Activated CD8-positive, alpha-beta T cell treated with anti-CD3 and anti-CD28 coated beads, Interleukin-2, amount 10 ng/mL, durations not matched to agents 7 days and 5 days (primary cell): ENCODE data around the gene CLNK. TPM values are rescaled to one million over a fixed set of nuclear protein-coding genes. Genes with fewer than 3 reads are reported as not detected.
"Not testable (repeated sequence)": the region's sequence is repeated elsewhere in the genome, so short reads cannot be mapped to it uniquely, and the experiment has no call there.

Source experiments
- ATAC-seq: fragments of 150-1000 bp; cut with Tn5 transposase; one replicate; pipeline ENCODE4 v1.10.0; 2021; ENCODE audit warnings: moderate library complexity
- CTCF ChIA-PET: fragments of 350-600 bp; sonication (Branson Sonifier 250); formaldehyde crosslinking; loops from one replicate; lab custom pipeline; 2021; ENCODE audit warnings: antibody characterized with exemption; lab: Charles Lee
- POLR2A ChIA-PET: fragments of 350-600 bp; sonication (Branson Sonifier 250); formaldehyde crosslinking; loops from one replicate; lab custom pipeline; 2021; ENCODE audit warnings: antibody characterized with exemption; lab: Charles Lee
- DNase-seq: peaks from one replicate; pipeline ENCODE4 v3.0.0-alpha.2; 2020
- H3K27ac Mint-ChIP-seq: one replicate; pipeline ENCODE4 v1.8.0; 2021; ENCODE audit warnings: mild to moderate bottlenecking, mixed read lengths
- H3K27me3 Mint-ChIP-seq: one replicate; pipeline ENCODE4 v1.8.0; 2021; ENCODE audit warnings: low read depth, mixed read lengths
- H3K36me3 Mint-ChIP-seq: one replicate; pipeline ENCODE4 v1.8.0; 2021; ENCODE audit warnings: low read depth, mixed read lengths
- H3K4me1 Mint-ChIP-seq: one replicate; pipeline ENCODE4 v1.8.0; 2021; ENCODE audit warnings: low read depth, mixed read lengths
- H3K4me3 Mint-ChIP-seq: one replicate; pipeline ENCODE4 v1.8.0; 2021; ENCODE audit warnings: mild to moderate bottlenecking, mixed read lengths
- H3K9me3 Mint-ChIP-seq: one replicate; pipeline ENCODE4 v1.8.0; 2022; ENCODE audit warnings: mixed read lengths; ENCODE audit not compliant: insufficient read depth
- total RNA-seq, 2 experiments: library from RNA; stranded (reverse); gene quantifications; one replicate each; pipeline ENCODE4 v1.2.3, GENCODE V29; 2021

Gene CLNK
- total RNA-seq, 2 experiments from 2014 or later, result not detected

- DNase-seq (no peak), ATAC-seq (no peak)
- Mint-ChIP-seq H3K27ac (no peak overlapping the region), H3K4me3 (no peak overlapping the region), H3K27me3 (peaks cover 6% of the 10 kb centered on the region), H3K9me3 (no peaks in the 10 kb centered on the region), H3K4me1 (peaks cover 6% of the 10 kb centered on the region), H3K36me3 (no peaks in the 10 kb centered on the region)
- CTCF ChIA-PET, result no interaction called here
- POLR2A ChIA-PET, result no interaction called here
Measured at GRCh38 chr4:10623241-10623640, 61.3 kb downstream of the CLNK start.

GRCh38 chr4:10622728-10623127 lies 61.8 kb downstream of the CLNK start:
- ChIA-PET POLR2A (no interaction called here), CTCF (no interaction called here)
- Mint-ChIP-seq H3K27ac (no peak overlapping the region), H3K4me3 (no peak overlapping the region), H3K36me3 (no peaks in the 10 kb centered on the region), H3K27me3 (peaks cover 6% of the 10 kb centered on the region), H3K9me3 (no peaks in the 10 kb centered on the region), H3K4me1 (peaks cover 4% of the 10 kb centered on the region)
- DNase-seq (no peak), ATAC-seq (no peak)

GRCh38 chr4:10620935-10621488 lies 63.6 kb downstream of the CLNK start:
- no peaks in the 10 kb centered on the region for H3K9me3 Mint-ChIP-seq
- CTCF ChIA-PET, result no interaction called here

GRCh38 chr4:10619855-10620254 lies 64.7 kb downstream of the CLNK start:
- POLR2A ChIA-PET, result no interaction called here
- CTCF ChIA-PET, result no interaction called here
- H3K9me3 Mint-ChIP-seq, result no peaks in the 10 kb centered on the region
- DNase-seq, result no peak
- peaks cover 2% of the 10 kb centered on the region for H3K27me3 Mint-ChIP-seq
- H3K36me3 Mint-ChIP-seq, result no peaks in the 10 kb centered on the region
- no peak for ATAC-seq
- no peak overlapping the region for H3K27ac Mint-ChIP-seq
- H3K4me3 Mint-ChIP-seq, result no peak overlapping the region
- H3K4me1 Mint-ChIP-seq, result no peaks in the 10 kb centered on the region

More at GRCh38 chr4:10620935-10621488, 63.6 kb downstream of the CLNK start:
- Mint-ChIP-seq H3K27me3 (peaks cover 6% of the 10 kb centered on the region), H3K4me3 (no peak overlapping the region), H3K27ac (no peak overlapping the region), H3K36me3 (no peaks in the 10 kb centered on the region), H3K4me1 (peaks cover 4% of the 10 kb centered on the region)
- DNase-seq (no peak), ATAC-seq (no peak)
- POLR2A ChIA-PET, result no interaction called here

GRCh38 chr4:10619220-10619619 lies 65.3 kb downstream of the CLNK start:
- no peak for ATAC-seq
- POLR2A ChIA-PET, result no interaction called here
- CTCF ChIA-PET, result interaction anchor here (0.7 to 1.0 kb wide), 2 partner anchors 10 to 15 kb away, joined by 3 read pairs; no protein-coding TSS in a partner anchor
- Mint-ChIP-seq H3K4me1 (no peaks in the 10 kb centered on the region), H3K27me3 (peaks cover 2% of the 10 kb centered on the region), H3K9me3 (no peaks in the 10 kb centered on the region), H3K36me3 (no peaks in the 10 kb centered on the region), H3K4me3 (no peak overlapping the region), H3K27ac (no peak overlapping the region)
- no peak for DNase-seq

GRCh38 chr4:10614926-10615325 lies 69.6 kb downstream of the CLNK start:
- ATAC-seq, H3K4me3 Mint-ChIP-seq, H3K36me3 Mint-ChIP-seq, H3K4me1 Mint-ChIP-seq, H3K27ac Mint-ChIP-seq, CTCF ChIA-PET, H3K27me3 Mint-ChIP-seq, H3K9me3 Mint-ChIP-seq, POLR2A ChIA-PET, DNase-seq: not testable (repeated sequence)

- no peak for DNase-seq
- no peaks in the 10 kb centered on the region for H3K36me3 Mint-ChIP-seq
- H3K27ac Mint-ChIP-seq, result no peak overlapping the region
Measured at GRCh38 chr4:10613926-10614478, 70.6 kb downstream of the CLNK start.

GRCh38 chr4:10612476-10612875 lies 72.1 kb downstream of the CLNK start:
- no peaks in the 10 kb centered on the region for H3K9me3 Mint-ChIP-seq
- H3K4me1 Mint-ChIP-seq, result no peaks in the 10 kb centered on the region
- ChIA-PET CTCF (no interaction called here), POLR2A (no interaction called here)
- no peaks in the 10 kb centered on the region for H3K36me3 Mint-ChIP-seq
- no peak for DNase-seq
- H3K27ac Mint-ChIP-seq, result no peak overlapping the region
- ATAC-seq, result no peak
- no peak overlapping the region for H3K4me3 Mint-ChIP-seq
- peaks cover 2% of the 10 kb centered on the region for H3K27me3 Mint-ChIP-seq

More at GRCh38 chr4:10613926-10614478, 70.6 kb downstream of the CLNK start:
- ChIA-PET CTCF (no interaction called here), POLR2A (no interaction called here)
- ATAC-seq, result no peak
- Mint-ChIP-seq H3K4me3 (no peak overlapping the region), H3K27me3 (peaks cover 2% of the 10 kb centered on the region), H3K4me1 (no peaks in the 10 kb centered on the region), H3K9me3 (no peaks in the 10 kb centered on the region)

- ChIA-PET POLR2A (no interaction called here), CTCF (no interaction called here)
- Mint-ChIP-seq H3K4me1 (no peaks in the 10 kb centered on the region), H3K9me3 (no peaks in the 10 kb centered on the region), H3K27me3 (no peaks in the 10 kb centered on the region), H3K36me3 (no peaks in the 10 kb centered on the region), H3K4me3 (no peak overlapping the region), H3K27ac (no peak overlapping the region)
- ATAC-seq, result no peak
- DNase-seq, result no peak
Measured at GRCh38 chr4:10611673-10612072, 72.9 kb downstream of the CLNK start.

- ChIA-PET CTCF (no interaction called here), POLR2A (no interaction called here)
- no peaks in the 10 kb centered on the region for H3K9me3 Mint-ChIP-seq
- H3K27me3 Mint-ChIP-seq, result no peaks in the 10 kb centered on the region
- H3K27ac Mint-ChIP-seq, result no peak overlapping the region
- H3K36me3 Mint-ChIP-seq, result no peaks in the 10 kb centered on the region
- no peak for ATAC-seq
- no peak for DNase-seq
- H3K4me1 Mint-ChIP-seq, result no peaks in the 10 kb centered on the region
- H3K4me3 Mint-ChIP-seq, result no peak overlapping the region
Measured at GRCh38 chr4:10608501-10609219, 75.9 kb downstream of the CLNK start.

GRCh38 chr4:10607206-10607605 lies 77.4 kb downstream of the CLNK start:
- no peak for ATAC-seq
- POLR2A ChIA-PET, result no interaction called here
- CTCF ChIA-PET, result no interaction called here
- Mint-ChIP-seq H3K4me3 (no peak overlapping the region), H3K36me3 (no peaks in the 10 kb centered on the region), H3K9me3 (no peaks in the 10 kb centered on the region), H3K27ac (no peak overlapping the region), H3K27me3 (peaks cover 2% of the 10 kb centered on the region), H3K4me1 (no peaks in the 10 kb centered on the region)
- no peak for DNase-seq

GRCh38 chr4:10606483-10607155 lies 77.9 kb downstream of the CLNK start:
- ATAC-seq (no peak), DNase-seq (no peak)
- Mint-ChIP-seq H3K4me1 (no peaks in the 10 kb centered on the region), H3K27ac (no peak overlapping the region), H3K9me3 (no peaks in the 10 kb centered on the region), H3K27me3 (peaks cover 2% of the 10 kb centered on the region), H3K4me3 (no peak overlapping the region), H3K36me3 (no peaks in the 10 kb centered on the region)
- POLR2A ChIA-PET, result no interaction called here
- CTCF ChIA-PET, result no interaction called here
